ENCODE results near the gene METTL9.
"Not testable (repeated sequence)": the region's sequence is repeated elsewhere in the genome, so short reads cannot be mapped to it uniquely, and the experiment has no call there.

DNA sequence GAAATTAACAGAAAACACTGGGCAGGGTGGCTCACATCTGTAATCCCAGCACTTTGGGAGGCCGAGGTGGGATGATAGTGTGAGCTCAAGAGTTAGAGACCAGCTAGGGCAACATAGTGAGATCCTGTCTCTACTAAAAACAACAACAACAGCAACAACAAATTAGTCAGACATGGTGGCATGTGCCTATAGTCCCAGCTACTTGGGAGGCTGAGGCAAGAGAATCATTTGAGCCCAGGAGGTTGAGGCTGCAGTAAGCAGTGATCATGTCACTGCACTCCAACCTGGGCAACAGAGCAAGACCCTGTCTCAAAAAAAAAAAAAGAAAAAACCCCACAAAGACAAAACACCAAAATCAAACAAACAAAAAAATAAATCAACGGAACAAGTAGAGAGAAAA, 21.9 kb upstream of the METTL9 start:
- TF ChIP-seq, protein P1, sequence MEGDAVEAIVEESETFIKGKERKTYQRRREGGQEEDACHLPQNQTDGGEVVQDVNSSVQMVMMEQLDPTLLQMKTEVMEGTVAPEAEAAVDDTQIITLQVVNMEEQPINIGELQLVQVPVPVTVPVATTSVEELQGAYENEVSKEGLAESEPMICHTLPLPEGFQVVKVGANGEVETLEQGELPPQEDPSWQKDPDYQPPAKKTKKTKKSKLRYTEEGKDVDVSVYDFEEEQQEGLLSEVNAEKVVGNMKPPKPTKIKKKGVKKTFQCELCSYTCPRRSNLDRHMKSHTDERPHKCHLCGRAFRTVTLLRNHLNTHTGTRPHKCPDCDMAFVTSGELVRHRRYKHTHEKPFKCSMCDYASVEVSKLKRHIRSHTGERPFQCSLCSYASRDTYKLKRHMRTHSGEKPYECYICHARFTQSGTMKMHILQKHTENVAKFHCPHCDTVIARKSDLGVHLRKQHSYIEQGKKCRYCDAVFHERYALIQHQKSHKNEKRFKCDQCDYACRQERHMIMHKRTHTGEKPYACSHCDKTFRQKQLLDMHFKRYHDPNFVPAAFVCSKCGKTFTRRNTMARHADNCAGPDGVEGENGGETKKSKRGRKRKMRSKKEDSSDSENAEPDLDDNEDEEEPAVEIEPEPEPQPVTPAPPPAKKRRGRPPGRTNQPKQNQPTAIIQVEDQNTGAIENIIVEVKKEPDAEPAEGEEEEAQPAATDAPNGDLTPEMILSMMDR (conservative IDR thresholded peaks at IDR 0.05; ENCODE audit: low read depth, low read length) = not testable (repeated sequence)
- TF ChIP-seq RFX5 (IDR thresholded peaks at IDR 0.05; ENCODE audit: low read depth, low read length); POLR2A (IDR thresholded peaks at IDR 0.05; ENCODE audit: low read depth, low read length); RCOR1 (IDR thresholded peaks at IDR 0.05; ENCODE audit: insufficient replicate concordance, low read length): not testable (repeated sequence)
